Thyroid gland (tissue), 4 donors: ENCODE results near the gene ITGB2.

Source experiments
- CTCF ChIP-seq, 6 experiments: fragments of 200-600 bp in 3 of 6; fragments of 450-650 bp in 3 of 6; sonication (generic) in 3 of 6; IDR thresholded peaks; one replicate each; pipeline ENCODE4 v1.5.1; 2016 to 2019; ENCODE audit warnings: antibody characterized with exemption in 6 of 6, mild to moderate bottlenecking in 2 of 6, inconsistent platforms in 1 of 6, moderate library complexity in 1 of 6
- POLR2A ChIP-seq, 2 donors: fragments of 450-650 bp; IDR thresholded peaks; one replicate each; pipeline ENCODE4 v1.6.1; 2017; ENCODE audit warnings: antibody characterized with exemption in 2 of 2, mild to moderate bottlenecking in 2 of 2, moderate library complexity in 1 of 2

- TF ChIP-seq CTCF (IDR thresholded peaks at IDR 0.05): no peak
- TF ChIP-seq POLR2A (IDR thresholded peaks at IDR 0.05): no peak
Measured at GRCh38 chr21:44946254-44947041, 25.7 kb upstream of the ITGB2 start.
